ENCODE data around the gene SLC16A12. TPM values are rescaled to one million over a fixed set of nuclear protein-coding genes. Genes with fewer than 3 reads are reported as not detected.
A peak's percentile ranks its signal among the peaks of the same experiment; 100 is the strongest.

Gene SLC16A12
- total and polyA plus RNA-seq, 8 donors: 0.06 to 9.7 (median 0.81) TPM; not detected in 2

DNA sequence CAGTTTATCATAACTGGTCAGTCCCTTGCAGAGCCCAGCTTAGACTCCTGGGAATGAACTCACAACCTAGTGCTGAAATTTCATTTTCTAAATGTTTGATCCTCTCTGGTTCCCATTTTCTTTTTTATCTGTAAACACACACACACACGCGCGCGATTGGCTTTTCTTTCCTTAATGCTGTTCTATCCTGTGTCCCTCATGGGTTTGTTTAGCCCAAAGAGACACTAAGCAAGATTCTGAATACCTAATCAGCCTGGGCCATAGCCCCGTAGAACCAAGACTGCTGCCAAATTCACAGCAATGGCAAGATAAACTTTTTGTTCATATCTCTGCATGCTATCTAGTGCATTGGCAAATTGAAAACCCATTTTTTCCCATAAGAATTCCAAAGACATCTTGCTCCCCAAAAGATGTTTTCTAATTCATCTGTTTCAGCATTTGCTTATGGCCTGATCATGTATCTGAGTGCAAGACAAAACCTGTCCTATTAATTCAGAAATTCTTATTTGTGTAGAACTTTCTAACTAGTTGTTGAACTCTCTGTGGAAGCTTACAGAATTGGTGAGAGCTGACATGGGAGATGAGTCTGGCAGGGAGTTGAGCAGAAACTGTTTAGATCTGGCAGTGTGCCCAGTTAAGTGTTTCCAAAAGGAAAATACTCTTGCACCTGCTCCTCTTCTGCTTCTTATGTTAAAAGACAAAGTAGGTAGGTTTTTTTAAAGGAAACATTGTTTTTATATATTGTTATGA, 144.7 kb downstream of the SLC16A12 start:
- H3K27ac ChIP-seq: peak overlapping the region in 2 of 5 donors; percentile 85 to 89
- H3K4me3 ChIP-seq: no peak overlapping the region
- DNase-seq: peak in 1 of 2 donors; percentile 45
- H3K4me1 ChIP-seq: peaks cover 15 to 49% (median 25%) of the 10 kb centered on the region in 4 donors
- no peaks in the 10 kb centered on the region for H3K36me3 ChIP-seq
- WGBS, 5 donors: 51 to 83% (median 62%) methylated on average over 5 of the region's 5 CpGs
- intact Hi-C loops (cut with DNase I; ENCODE audit: low total_unique reads): loop anchor here (10.0 kb wide), 1 partner anchor 136 kb away; the partner anchor contains the start of gene LIPA
- H3K27me3 ChIP-seq: no peaks in the 10 kb centered on the region
- H3K9me3 ChIP-seq: no peaks in the 10 kb centered on the region
- TF ChIP-seq POLR2A (IDR thresholded peaks at IDR 0.05): no peak
- no peak for TF ChIP-seq POLR2AphosphoS5 (IDR thresholded peaks at IDR 0.05)
- TF ChIP-seq, protein P1, sequence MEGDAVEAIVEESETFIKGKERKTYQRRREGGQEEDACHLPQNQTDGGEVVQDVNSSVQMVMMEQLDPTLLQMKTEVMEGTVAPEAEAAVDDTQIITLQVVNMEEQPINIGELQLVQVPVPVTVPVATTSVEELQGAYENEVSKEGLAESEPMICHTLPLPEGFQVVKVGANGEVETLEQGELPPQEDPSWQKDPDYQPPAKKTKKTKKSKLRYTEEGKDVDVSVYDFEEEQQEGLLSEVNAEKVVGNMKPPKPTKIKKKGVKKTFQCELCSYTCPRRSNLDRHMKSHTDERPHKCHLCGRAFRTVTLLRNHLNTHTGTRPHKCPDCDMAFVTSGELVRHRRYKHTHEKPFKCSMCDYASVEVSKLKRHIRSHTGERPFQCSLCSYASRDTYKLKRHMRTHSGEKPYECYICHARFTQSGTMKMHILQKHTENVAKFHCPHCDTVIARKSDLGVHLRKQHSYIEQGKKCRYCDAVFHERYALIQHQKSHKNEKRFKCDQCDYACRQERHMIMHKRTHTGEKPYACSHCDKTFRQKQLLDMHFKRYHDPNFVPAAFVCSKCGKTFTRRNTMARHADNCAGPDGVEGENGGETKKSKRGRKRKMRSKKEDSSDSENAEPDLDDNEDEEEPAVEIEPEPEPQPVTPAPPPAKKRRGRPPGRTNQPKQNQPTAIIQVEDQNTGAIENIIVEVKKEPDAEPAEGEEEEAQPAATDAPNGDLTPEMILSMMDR (IDR thresholded peaks at IDR 0.05): no peak
- TF ChIP-seq EP300 (IDR thresholded peaks at IDR 0.05): no peak

- H3K27me3 ChIP-seq: no peaks in the 10 kb centered on the region
- no peak overlapping the region for H3K4me3 ChIP-seq
- DNase-seq: peak in 1 of 2 donors; percentile 60
- no peaks in the 10 kb centered on the region for H3K9me3 ChIP-seq
- 72 to 91% (median 84%) methylated on average over 1 of the region's 1 CpG for WGBS, 5 donors
- peaks cover 15 to 35% (median 22%) of the 10 kb centered on the region in 4 donors for H3K4me1 ChIP-seq
- H3K36me3 ChIP-seq: no peaks in the 10 kb centered on the region
- TF ChIP-seq, protein P1 (IDR thresholded peaks at IDR 0.05): peak in 2 of 7 experiments; percentile 16 to 34
- no peak for TF ChIP-seq EP300 (IDR thresholded peaks at IDR 0.05)
- no peak overlapping the region for H3K27ac ChIP-seq
- intact Hi-C loops (cut with DNase I; ENCODE audit: low total_unique reads): no loop called here
These were observed 146.1 kb downstream of the SLC16A12 start for GRCh38 chr10:89389254-89389653.

- Histone ChIP-seq H3K27me3 (no peaks in the 10 kb centered on the region), H3K36me3 (no peaks in the 10 kb centered on the region), H3K4me1 (peaks cover 13 to 30% (median 20%) of the 10 kb centered on the region in 4 donors), H3K4me3 (no peak overlapping the region), H3K9me3 (no peaks in the 10 kb centered on the region), H3K27ac (no peak overlapping the region)
- 67 to 75% (median 70%) methylated on average over 2 of the region's 2 CpGs for WGBS, 5 donors
- TF ChIP-seq POLR2A (IDR thresholded peaks at IDR 0.05): no peak
- TF ChIP-seq, protein P1 (IDR thresholded peaks at IDR 0.05): no peak
- TF ChIP-seq POLR2AphosphoS5 (IDR thresholded peaks at IDR 0.05): no peak
- TF ChIP-seq EP300 (IDR thresholded peaks at IDR 0.05): no peak
- intact Hi-C loops (cut with DNase I; ENCODE audit: low total_unique reads): no loop called here
- DNase-seq: no peak
These were observed 146.6 kb downstream of the SLC16A12 start for GRCh38 chr10:89388806-89389205.

- TF ChIP-seq POLR2A (IDR thresholded peaks at IDR 0.05) (no peak), POLR2AphosphoS5 (IDR thresholded peaks at IDR 0.05) (no peak), EP300 (IDR thresholded peaks at IDR 0.05) (no peak)
- TF ChIP-seq, protein P1 (IDR thresholded peaks at IDR 0.05): no peak
- peak overlapping the region in 1 of 5 donors; percentile 2 for H3K27ac ChIP-seq
- WGBS, 5 donors: 78 to 91% (median 88%) methylated on average over 4 of the region's 4 CpGs
These were observed 150.7 kb downstream of the SLC16A12 start for GRCh38 chr10:89384474-89385340.

More at GRCh38 chr10:89384474-89385340, 150.7 kb downstream of the SLC16A12 start:
- DNase-seq: no peak
- Histone ChIP-seq H3K9me3 (no peaks in the 10 kb centered on the region), H3K4me3 (no peak overlapping the region), H3K27me3 (no peaks in the 10 kb centered on the region), H3K36me3 (no peaks in the 10 kb centered on the region), H3K4me1 (no peaks in the 10 kb centered on the region)
- intact Hi-C loops (cut with DNase I; ENCODE audit: low total_unique reads): no loop called here
